ENCODE measurements around the gene SUCNR1. TPM values are rescaled to one million over a fixed set of nuclear protein-coding genes. Genes with fewer than 3 reads are reported as not detected.

The SUCNR1 gene
- total and polyA plus RNA-seq, 2 donors (not counting 1 experiment from before 2014, with no cell fraction given) = under 0.01 to 0.02 TPM

- no peak overlapping the region for H3K4me3 ChIP-seq (replicated peaks in 1 of 4; ENCODE audit: control extremely low read depth in 1 of 4, insufficient read depth in 1 of 4, low read depth in 3 of 4, low read length in 4 of 4)
- H3K27ac ChIP-seq (ENCODE audit: insufficient read depth, low read length) = no peak overlapping the region
- H4K20me1 ChIP-seq (ENCODE audit: control insufficient read depth, extremely low read depth, insufficient read depth, low read length) = no peaks in the 10 kb centered on the region
- no peak overlapping the region for H3K9ac ChIP-seq (ENCODE audit: insufficient read depth, low read length)
- no peaks in the 10 kb centered on the region for H3K9me3 ChIP-seq (ENCODE audit: control insufficient read depth, insufficient read depth, low read depth, low read length)
- H3K36me3 ChIP-seq (ENCODE audit: control insufficient read depth, insufficient read depth, low read length) = no peaks in the 10 kb centered on the region
- H3K4me2 ChIP-seq (ENCODE audit: extremely low read depth, insufficient read depth, low read length) = no peak overlapping the region
- no peaks in the 10 kb centered on the region for H3K27me3 ChIP-seq (ENCODE audit: control insufficient read depth, insufficient read depth, low read length)
- no peak for TF ChIP-seq CTCF (conservative IDR thresholded peaks at IDR 0.05 in 1 of 2, IDR thresholded peaks at IDR 0.05 in 1 of 2; ENCODE audit: low read depth in 1 of 2, low read length in 2 of 2)
- no peaks in the 10 kb centered on the region for H3K79me2 ChIP-seq (ENCODE audit: control insufficient read depth, insufficient read depth, low read length)
- H3K4me1 ChIP-seq (ENCODE audit: control insufficient read depth, extremely low read depth, insufficient read depth, low read length) = no peaks in the 10 kb centered on the region
- DNase-seq (ENCODE audit: low read depth in 2 of 2) = no peak
- H2AFZ ChIP-seq (ENCODE audit: low read length) = no peak overlapping the region
These were observed 59.9 kb downstream of the SUCNR1 start for GRCh38 chr3:151933234-151933853.

Other genes with a start within 250 kb of the SUCNR1 start
- gene AADACL2, start 139.7 kb upstream of the SUCNR1 start, total RNA-seq = under 0.01 TPM in 1 of 2 replicates, not detected in the other
- not detected in 2 replicates for gene AADACL2, start 139.7 kb upstream of the SUCNR1 start, polyA plus RNA-seq
- gene AADAC, start 59.5 kb upstream of the SUCNR1 start, total RNA-seq = 0.17 and 0.77 TPM in 2 replicates
- gene AADAC, start 59.5 kb upstream of the SUCNR1 start, polyA plus RNA-seq = 0.41 TPM in 1 of 2 replicates, not detected in the other

Measured in fibroblast of lung (primary cell).